Right cardiac atrium (tissue), 5 donors: ENCODE data around the gene MROH8. TPM values are rescaled to one million over a fixed set of nuclear protein-coding genes. Genes with fewer than 3 reads are reported as not detected.

Source experiments
- ATAC-seq, 2 donors: fragments of 200-7000 bp; cut with Tn5 transposase; one replicate each; pipeline versions ENCODE4 v1.8.0 to v1.9.1; 2020; ENCODE audit warnings: moderate library complexity in 2 of 2, mild to moderate bottlenecking in 1 of 2
- DNase-seq, 3 donors: peaks; one replicate each; pipeline ENCODE4 v3.0.0-alpha.2; 2020
- H3K27ac ChIP-seq: one replicate; pipeline ENCODE4 v1.5.1; 2013; ENCODE audit warnings: mild to moderate bottlenecking, low read length, control low read depth, moderate library complexity
- H3K27me3 ChIP-seq: one replicate; pipeline ENCODE4 v1.6.1; 2013; ENCODE audit not compliant: control insufficient read depth, insufficient read depth
- H3K4me1 ChIP-seq: one replicate; pipeline ENCODE4 v1.6.1; 2013; ENCODE audit warnings: low read length; ENCODE audit not compliant: control insufficient read depth, insufficient read depth
- H3K4me3 ChIP-seq: one replicate; pipeline ENCODE4 v1.5.1; 2013; ENCODE audit warnings: low read length, control low read depth
- H3K9me3 ChIP-seq: one replicate; pipeline ENCODE4 v1.6.1; 2013; ENCODE audit warnings: low read length; ENCODE audit not compliant: control insufficient read depth
- WGBS: extraction: QIAGEN DNeasy Blood & Tissue Kit; methylation state at CpG from one replicate; pipeline ENCODE4 v1.1.7; 2013; 5-methylcytosine and 5-hydroxymethylcytosine counted together
- intact Hi-C, 4 donors: fragments of 100-400 bp; cut with DNase I; formaldehyde crosslinking; loops; one replicate each; pipeline versions ENCODE4 v1.11.0 to v1.14.0; 2022 to 2023
- polyA plus RNA-seq: library from polyadenylated mRNA; stranded (reverse); fragments of 200-250 nt; gene quantifications from one replicate; pipeline ENCODE4 v1.2.3, GENCODE V29; 2013
- total RNA-seq, 4 donors: library from RNA; stranded (reverse); fragmentation: NEBNext Ultra II Directional; extraction: Animal tissue kit (Norgen Biotek cat#: 25700); gene quantifications; one replicate each; pipeline ENCODE4 v1.2.1, GENCODE V29; 2021
- donor health status: healthy with polysubstance abuse.
- donor health status: DM: no; HTN: yes; CAD: no.
- donor health status: DM: no; HTN: no; CAD: no.
- donor health status: DM: no; HTN: yes; CAD: no; lungs with severe emphysema.
- donor health status: DM: yes; HTN: yes; CAD: no.

MROH8 gene
- total and polyA plus RNA-seq, 5 donors: 3.8 to 8.4 (median 6.3) TPM

DNA sequence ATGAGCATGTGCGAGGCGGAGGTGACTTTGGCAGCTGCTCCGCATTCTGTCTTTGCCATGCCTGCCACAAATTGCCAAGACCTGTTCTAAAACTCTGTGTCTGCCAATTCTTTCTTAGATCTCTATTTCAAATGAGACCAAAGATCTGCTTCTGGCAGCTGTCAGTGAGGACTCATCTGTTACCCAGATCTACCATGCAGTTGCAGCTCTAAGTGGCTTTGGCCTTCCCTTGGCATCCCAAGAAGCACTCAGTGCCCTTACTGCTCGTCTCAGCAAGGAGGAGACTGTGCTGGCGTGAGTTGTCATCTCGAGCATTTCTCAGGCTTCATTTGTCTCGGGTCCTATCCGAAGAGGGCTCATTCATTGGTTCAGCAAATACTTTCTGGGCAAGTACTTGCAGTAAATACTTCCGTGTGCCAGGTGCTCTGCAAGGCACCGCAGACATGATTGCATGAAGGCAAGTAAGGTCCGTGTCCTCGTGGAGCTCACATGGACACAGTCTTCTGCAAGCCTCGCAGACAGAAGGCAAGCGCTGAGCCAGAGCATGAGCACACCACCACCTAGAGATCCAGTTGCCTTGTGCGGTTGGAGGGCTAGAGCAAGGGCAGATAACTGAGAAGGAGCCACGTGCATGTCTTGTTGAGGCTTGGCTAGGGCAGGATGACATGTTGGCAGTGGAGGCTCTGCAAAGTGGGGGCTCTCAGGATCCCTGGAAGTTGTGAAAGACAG is 19.7 kb upstream of the MROH8 start:
- DNase-seq (peak in 1 of 3 donors; percentile 28), ATAC-seq (no peak)
- 84% methylated on average over 16 of the region's 16 CpGs for WGBS
- intact Hi-C loops: loop anchor here in 3 of 4 donors (5.0 to 10.0 kb wide), 5 partner anchors 48 to 336 kb away; no protein-coding TSS in a partner anchor
- no peak overlapping the region for H3K4me3 ChIP-seq
- no peak overlapping the region for H3K27ac ChIP-seq
- H3K4me1 ChIP-seq: no peaks in the 10 kb centered on the region
- no peaks in the 10 kb centered on the region for H3K27me3 ChIP-seq
- H3K9me3 ChIP-seq: no peaks in the 10 kb centered on the region

DNA sequence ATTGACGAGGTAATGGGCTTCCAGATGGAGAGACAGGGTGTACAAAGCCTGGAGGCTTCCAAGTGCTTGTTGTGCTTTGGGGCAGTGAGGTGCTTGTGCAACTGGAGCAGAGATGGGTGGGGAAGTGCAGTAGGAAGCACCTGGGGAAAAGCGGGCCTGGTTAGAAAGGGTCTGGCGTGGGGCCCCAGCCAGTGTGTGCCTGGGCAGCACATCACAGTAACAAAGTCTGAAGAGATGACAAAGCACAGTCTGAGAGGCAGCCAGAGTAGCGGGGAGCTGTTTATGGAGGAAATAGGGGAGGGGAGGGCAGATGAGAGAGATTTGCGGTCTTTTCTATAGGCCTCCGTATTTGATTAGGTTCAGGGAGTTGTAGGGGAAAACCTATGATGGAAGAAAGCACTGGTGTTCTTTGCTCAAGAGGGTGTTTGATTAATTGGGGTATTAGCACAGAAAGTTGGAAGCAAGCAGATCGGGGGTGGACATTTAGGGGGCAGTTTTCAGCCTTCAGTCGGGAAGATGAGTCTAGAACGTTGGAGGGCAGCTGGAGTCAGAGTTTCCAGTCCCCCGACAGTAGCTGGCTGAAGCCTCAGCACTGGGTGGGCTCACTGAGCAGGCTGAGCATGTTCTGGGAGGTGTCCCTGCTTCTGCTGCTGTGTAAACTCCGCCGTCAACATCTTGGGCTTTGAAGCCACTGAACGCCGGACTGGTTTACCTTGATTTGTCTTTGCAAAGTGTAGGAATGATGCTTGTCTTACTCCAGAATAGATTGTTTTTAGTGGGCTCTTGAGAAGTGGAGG is 15.5 kb upstream of the MROH8 start:
- Histone ChIP-seq H3K27me3 (no peaks in the 10 kb centered on the region), H3K9me3 (no peaks in the 10 kb centered on the region), H3K4me1 (no peaks in the 10 kb centered on the region), H3K4me3 (no peak overlapping the region), H3K27ac (no peak overlapping the region)
- 62% methylated on average over 14 of the region's 14 CpGs for WGBS
- intact Hi-C loops: loop anchor here in 3 of 4 donors (5.0 to 10.0 kb wide), 5 partner anchors 52 to 340 kb away; no protein-coding TSS in a partner anchor
- no peak for DNase-seq
- ATAC-seq: no peak

- H3K4me1 ChIP-seq: no peaks in the 10 kb centered on the region
- H3K27ac ChIP-seq: no peak overlapping the region
- H3K4me3 ChIP-seq: no peak overlapping the region
- 86% methylated on average over 8 of the region's 8 CpGs for WGBS
- intact Hi-C loops: loop anchor here in 3 of 4 donors (10.0 kb wide), 3 partner anchors 171 to 341 kb away; no protein-coding TSS in a partner anchor
- H3K27me3 ChIP-seq: no peaks in the 10 kb centered on the region
- H3K9me3 ChIP-seq: no peaks in the 10 kb centered on the region
- DNase-seq (no peak), ATAC-seq (no peak)
Observed at GRCh38 chr20:37193821-37194220, 14.5 kb upstream of the MROH8 start.

GRCh38 chr20:37193226-37193625 is 13.9 kb upstream of the MROH8 start:
- intact Hi-C loops: loop anchor here in 3 of 4 donors (10.0 kb wide), 3 partner anchors 172 to 342 kb away; no protein-coding TSS in a partner anchor

GRCh38 chr20:37192137-37192854 is 12.9 kb upstream of the MROH8 start:
- intact Hi-C loops: loop anchor here in 3 of 4 donors (10.0 kb wide), 3 partner anchors 173 to 343 kb away; no protein-coding TSS in a partner anchor
- H3K4me1 ChIP-seq: no peaks in the 10 kb centered on the region
- 29% methylated on average over 5 of the region's 5 CpGs for WGBS

More at GRCh38 chr20:37193226-37193625, 13.9 kb upstream of the MROH8 start:
- DNase-seq (no peak), ATAC-seq (no peak)
- Histone ChIP-seq H3K4me1 (no peaks in the 10 kb centered on the region), H3K9me3 (no peaks in the 10 kb centered on the region), H3K27me3 (no peaks in the 10 kb centered on the region), H3K4me3 (no peak overlapping the region), H3K27ac (no peak overlapping the region)
- 76% methylated on average over 3 of the region's 3 CpGs for WGBS

GRCh38 chr20:37190354-37191112 is 11.2 kb upstream of the MROH8 start:
- no peaks in the 10 kb centered on the region for H3K27me3 ChIP-seq
- no peak overlapping the region for H3K4me3 ChIP-seq
- WGBS: 75% methylated on average over 9 of the region's 9 CpGs
- no peaks in the 10 kb centered on the region for H3K9me3 ChIP-seq
- H3K27ac ChIP-seq: no peak overlapping the region
- no peak for ATAC-seq
- intact Hi-C loops: loop anchor here in 3 of 4 donors (10.0 kb wide), 3 partner anchors 174 to 344 kb away; no protein-coding TSS in a partner anchor
- peaks cover 2% of the 10 kb centered on the region for H3K4me1 ChIP-seq
- DNase-seq: no peak

More at GRCh38 chr20:37192137-37192854, 12.9 kb upstream of the MROH8 start:
- peak; percentile 89 to 90 for ATAC-seq
- DNase-seq: peak; percentile 90 to 96 (median 93)
- Histone ChIP-seq H3K4me3 (no peak overlapping the region), H3K27ac (no peak overlapping the region), H3K9me3 (no peaks in the 10 kb centered on the region), H3K27me3 (no peaks in the 10 kb centered on the region)

DNA sequence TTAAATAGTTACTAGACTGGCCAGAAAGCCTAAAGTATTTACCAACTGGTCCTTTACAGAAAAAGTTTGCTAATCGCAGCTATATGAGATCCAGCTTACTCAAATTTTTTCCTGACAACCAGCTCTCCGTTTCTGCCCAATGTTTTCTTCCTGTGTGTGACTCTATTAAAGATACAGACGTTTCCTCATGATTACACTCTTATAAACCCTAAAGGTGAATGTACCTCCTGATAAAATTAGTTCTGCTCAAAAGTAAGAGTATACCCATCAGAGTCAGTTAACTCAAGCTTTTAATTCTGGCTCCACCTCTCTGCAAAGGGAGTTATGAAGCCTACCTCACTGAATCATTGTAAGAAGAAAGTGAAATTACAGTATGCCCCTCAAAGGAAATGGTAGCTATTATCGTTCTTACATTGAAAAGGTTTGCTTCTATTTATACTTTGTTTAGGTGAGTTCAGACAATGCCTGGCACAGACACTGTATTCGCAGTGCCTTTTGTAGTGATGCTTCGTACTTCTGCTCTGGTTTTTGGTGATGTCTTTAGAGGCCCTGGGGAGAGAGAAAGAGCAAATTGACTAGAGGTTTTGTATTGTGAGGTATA is 10.2 kb upstream of the MROH8 start:
- Histone ChIP-seq H3K4me3 (no peak overlapping the region), H3K9me3 (no peaks in the 10 kb centered on the region), H3K27ac (no peak overlapping the region), H3K4me1 (peaks cover 2% of the 10 kb centered on the region), H3K27me3 (no peaks in the 10 kb centered on the region)
- intact Hi-C loops: loop anchor here in 3 of 4 donors (10.0 kb wide), 3 partner anchors 175 to 345 kb away; no protein-coding TSS in a partner anchor
- ATAC-seq (no peak), DNase-seq (no peak)
- 55% methylated on average over 6 of the region's 6 CpGs for WGBS

DNA sequence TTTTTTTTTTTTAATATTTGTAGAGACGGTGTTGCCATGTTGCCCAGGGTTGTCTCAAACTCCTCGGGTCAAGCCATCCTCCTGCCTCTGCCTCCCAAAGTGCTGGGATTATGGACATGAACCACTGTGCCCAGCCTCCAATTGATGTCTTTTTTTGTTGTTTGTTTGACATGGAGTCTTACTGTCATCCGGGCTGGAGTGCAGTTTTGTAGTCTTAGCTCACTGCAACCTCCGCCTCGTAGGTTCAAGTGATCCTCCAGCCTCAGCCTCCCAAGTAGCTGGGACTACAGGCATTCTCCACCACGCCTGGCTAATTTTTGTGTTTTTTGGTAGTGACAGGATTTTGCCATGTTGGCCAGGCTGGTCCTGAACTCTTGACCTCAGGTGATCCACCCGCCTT is 9.4 kb upstream of the MROH8 start:
- H3K27ac ChIP-seq: no peak overlapping the region

GRCh38 chr20:37185686-37186085 is 6.3 kb upstream of the MROH8 start:
- 94% methylated on average over 5 of the region's 5 CpGs for WGBS
- peak overlapping the region; percentile 10 for H3K27ac ChIP-seq
- no peaks in the 10 kb centered on the region for H3K9me3 ChIP-seq
- H3K4me1 ChIP-seq: peaks cover 2% of the 10 kb centered on the region
- ATAC-seq (peak in 1 of 2 donors; percentile 14), DNase-seq (peak in 1 of 3 donors; percentile 49)
- intact Hi-C loops: no loop called here
- no peak overlapping the region for H3K4me3 ChIP-seq
- H3K27me3 ChIP-seq: no peaks in the 10 kb centered on the region

More for the DNA sequence above, 9.4 kb upstream of the MROH8 start:
- Histone ChIP-seq H3K27me3 (no peaks in the 10 kb centered on the region), H3K9me3 (no peaks in the 10 kb centered on the region), H3K4me3 (no peak overlapping the region), H3K4me1 (peaks cover 2% of the 10 kb centered on the region)
- WGBS: 93% methylated on average over 7 of the region's 7 CpGs
- no peak for ATAC-seq
- intact Hi-C loops: no loop called here
- no peak for DNase-seq
